ENCODE data around the gene GRPEL1. TPM values are rescaled to one million over a fixed set of nuclear protein-coding genes. Genes with fewer than 3 reads are reported as not detected.

The GRPEL1 gene
- total RNA-seq, 1 experiment from 2014 or later = 78.2 TPM

- TF ChIP-seq EZH2 (IDR thresholded peaks at IDR 0.05; ENCODE audit: borderline replicate concordance, low read depth, low read length, poor library complexity, severe bottlenecking) = no peak
- TF ChIP-seq, protein P1, sequence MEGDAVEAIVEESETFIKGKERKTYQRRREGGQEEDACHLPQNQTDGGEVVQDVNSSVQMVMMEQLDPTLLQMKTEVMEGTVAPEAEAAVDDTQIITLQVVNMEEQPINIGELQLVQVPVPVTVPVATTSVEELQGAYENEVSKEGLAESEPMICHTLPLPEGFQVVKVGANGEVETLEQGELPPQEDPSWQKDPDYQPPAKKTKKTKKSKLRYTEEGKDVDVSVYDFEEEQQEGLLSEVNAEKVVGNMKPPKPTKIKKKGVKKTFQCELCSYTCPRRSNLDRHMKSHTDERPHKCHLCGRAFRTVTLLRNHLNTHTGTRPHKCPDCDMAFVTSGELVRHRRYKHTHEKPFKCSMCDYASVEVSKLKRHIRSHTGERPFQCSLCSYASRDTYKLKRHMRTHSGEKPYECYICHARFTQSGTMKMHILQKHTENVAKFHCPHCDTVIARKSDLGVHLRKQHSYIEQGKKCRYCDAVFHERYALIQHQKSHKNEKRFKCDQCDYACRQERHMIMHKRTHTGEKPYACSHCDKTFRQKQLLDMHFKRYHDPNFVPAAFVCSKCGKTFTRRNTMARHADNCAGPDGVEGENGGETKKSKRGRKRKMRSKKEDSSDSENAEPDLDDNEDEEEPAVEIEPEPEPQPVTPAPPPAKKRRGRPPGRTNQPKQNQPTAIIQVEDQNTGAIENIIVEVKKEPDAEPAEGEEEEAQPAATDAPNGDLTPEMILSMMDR (conservative IDR thresholded peaks at IDR 0.05; ENCODE audit: low read depth, low read length) = no peak
- H3K9me3 ChIP-seq (ENCODE audit: low read depth, low read length, poor library complexity, severe bottlenecking) = no peaks in the 10 kb centered on the region
- no TSS peak for BruUV-seq (replicated peaks)
- no peaks in the 10 kb centered on the region for H3K27me3 ChIP-seq (replicated peaks; ENCODE audit: insufficient read depth, low read depth, low read length, poor library complexity)
- H3K27ac ChIP-seq (ENCODE audit: low read depth, low read length, poor library complexity, severe bottlenecking) = no peak overlapping the region
- POLR2A ChIA-PET (ENCODE audit: low non-redundant PET) = no interaction called here
- no peaks in the 10 kb centered on the region for H3K4me1 ChIP-seq (ENCODE audit: insufficient read depth, low read length, poor library complexity, severe bottlenecking)
- CTCF ChIA-PET = no interaction called here
- no peak overlapping the region for H3K4me3 ChIP-seq (ENCODE audit: low read depth, low read length, poor library complexity, severe bottlenecking)
- intact Hi-C loops (cut with micrococcal nuclease; ENCODE audit: unreplicated experiment) = no loop called here
- peaks cover 18% of the 10 kb centered on the region for H3K36me3 ChIP-seq (ENCODE audit: insufficient read depth, low read length, poor library complexity, severe bottlenecking)
- no peak for DNase-seq (ENCODE audit: low spot score)
Measured at GRCh38 chr4:7018281-7018680, 49.6 kb downstream of the GRPEL1 start.

DNA sequence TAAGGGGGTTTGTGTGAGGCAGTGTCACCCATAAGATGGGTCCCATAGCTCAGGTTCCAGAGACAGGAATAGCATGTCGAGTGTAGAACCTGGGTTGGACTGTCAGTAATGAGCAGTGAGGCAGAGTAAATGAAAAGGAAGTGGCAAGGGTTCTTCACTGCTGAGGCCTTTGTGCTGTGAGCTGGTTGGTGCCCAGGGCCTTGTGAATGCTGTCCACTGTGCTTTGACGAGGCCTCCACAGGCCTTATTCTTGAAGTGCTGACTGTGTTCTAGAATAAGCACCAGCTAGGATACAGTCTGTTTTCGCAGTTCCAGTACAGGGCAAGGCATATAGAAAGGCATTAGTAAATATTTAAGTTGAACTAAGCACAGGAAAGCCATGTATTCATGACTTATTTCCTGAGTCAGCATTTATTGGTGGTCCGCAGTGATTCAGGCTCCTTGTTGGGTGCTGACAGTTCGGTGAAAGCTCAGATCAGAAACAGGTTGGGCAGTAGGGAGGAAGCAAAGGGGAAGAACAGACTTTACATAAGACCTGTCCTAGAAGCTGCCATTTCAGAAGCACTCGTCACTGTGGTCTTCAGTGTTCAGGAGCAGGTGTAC lies 50.3 kb downstream of the GRPEL1 start:
- ChIA-PET POLR2A (ENCODE audit: low non-redundant PET) (interaction anchor here (0.5 kb wide), 1 partner anchor 345 kb away, joined by 4 read pairs; no protein-coding TSS in a partner anchor), CTCF (no interaction called here)
- no peak overlapping the region for H3K27ac ChIP-seq (ENCODE audit: low read depth, low read length, poor library complexity, severe bottlenecking)
- H3K27me3 ChIP-seq (replicated peaks; ENCODE audit: insufficient read depth, low read depth, low read length, poor library complexity) = no peaks in the 10 kb centered on the region
- H3K36me3 ChIP-seq (ENCODE audit: insufficient read depth, low read length, poor library complexity, severe bottlenecking) = peaks cover 19% of the 10 kb centered on the region
- intact Hi-C loops (cut with micrococcal nuclease; ENCODE audit: unreplicated experiment) = no loop called here
- no peak overlapping the region for H3K4me3 ChIP-seq (ENCODE audit: low read depth, low read length, poor library complexity, severe bottlenecking)
- TF ChIP-seq, protein P1 (conservative IDR thresholded peaks at IDR 0.05; ENCODE audit: low read depth, low read length) = no peak
- TF ChIP-seq EZH2 (IDR thresholded peaks at IDR 0.05; ENCODE audit: borderline replicate concordance, low read depth, low read length, poor library complexity, severe bottlenecking) = no peak
- DNase-seq (ENCODE audit: low spot score) = no peak
- BruUV-seq (replicated peaks) = no TSS peak
- H3K4me1 ChIP-seq (ENCODE audit: insufficient read depth, low read length, poor library complexity, severe bottlenecking) = no peaks in the 10 kb centered on the region
- H3K9me3 ChIP-seq (ENCODE audit: low read depth, low read length, poor library complexity, severe bottlenecking) = no peaks in the 10 kb centered on the region

GRCh38 chr4:7016512-7016911 lies 51.4 kb downstream of the GRPEL1 start:
- POLR2A ChIA-PET (ENCODE audit: low non-redundant PET) = no interaction called here
- no peak for DNase-seq (ENCODE audit: low spot score)
- no TSS peak for BruUV-seq (replicated peaks)
- Histone ChIP-seq H3K27me3 (replicated peaks; ENCODE audit: insufficient read depth, low read depth, low read length, poor library complexity) (no peaks in the 10 kb centered on the region), H3K4me3 (ENCODE audit: low read depth, low read length, poor library complexity, severe bottlenecking) (no peak overlapping the region), H3K9me3 (ENCODE audit: low read depth, low read length, poor library complexity, severe bottlenecking) (no peaks in the 10 kb centered on the region), H3K27ac (ENCODE audit: low read depth, low read length, poor library complexity, severe bottlenecking) (no peak overlapping the region), H3K4me1 (ENCODE audit: insufficient read depth, low read length, poor library complexity, severe bottlenecking) (no peaks in the 10 kb centered on the region), H3K36me3 (ENCODE audit: insufficient read depth, low read length, poor library complexity, severe bottlenecking) (peaks cover 19% of the 10 kb centered on the region)
- intact Hi-C loops (cut with micrococcal nuclease; ENCODE audit: unreplicated experiment) = no loop called here
- TF ChIP-seq, protein P1 (conservative IDR thresholded peaks at IDR 0.05; ENCODE audit: low read depth, low read length) = no peak
- no peak for TF ChIP-seq EZH2 (IDR thresholded peaks at IDR 0.05; ENCODE audit: borderline replicate concordance, low read depth, low read length, poor library complexity, severe bottlenecking)
- CTCF ChIA-PET = no interaction called here
